Posterior vena cava (tissue), 2 donors: Measurements from ENCODE around the gene RBMXL3. TPM values are rescaled to one million over a fixed set of nuclear protein-coding genes. Genes with fewer than 3 reads are reported as not detected.

ENCODE experiments used
- DNase-seq: peaks from one replicate; pipeline ENCODE4 v3.0.0-alpha.2; 2020; ENCODE audit warnings: low spot score
- intact Hi-C, 2 donors: fragments of 100-400 bp; cut with DNase I; formaldehyde crosslinking; loops; one replicate each; pipeline versions ENCODE4 v1.14.1 to v1.14.2; 2022 to 2023
- total RNA-seq, 2 donors: library from RNA; stranded (reverse); fragmentation: NEBNext Ultra II Directional; extraction: Animal tissue kit (Norgen Biotek cat#: 25700); gene quantifications; one replicate each; pipeline ENCODE4 v1.2.1, GENCODE V29; 2021
- donor health status: DM: yes; HTN: yes; CAD: no.
- donor health status: DM: yes; HTN: yes; CAD: no.

The RBMXL3 gene
- total RNA-seq, 2 donors from 2014 or later, result not detected

- intact Hi-C loops, result no loop called here
- DNase-seq, result no peak
Observed at GRCh38 chrX:115232933-115233496, 43.8 kb downstream of the RBMXL3 start.

- no peak for DNase-seq
- intact Hi-C loops, result no loop called here
Observed at GRCh38 chrX:115233497-115234455, 44.6 kb downstream of the RBMXL3 start, which contains the start of gene LRCH2. LRCH2 (minus strand) TSS chrX:115234096; CDS start chrX:115234041, 55 bp downstream.

- intact Hi-C loops, result no loop called here
- DNase-seq, result no peak
Observed at GRCh38 chrX:115234461-115234860, 45.3 kb downstream of the RBMXL3 start.

GRCh38 chrX:115236560-115236959, 47.4 kb downstream of the RBMXL3 start:
- intact Hi-C loops, result no loop called here
- no peak for DNase-seq

- DNase-seq, result no peak
- intact Hi-C loops, result no loop called here
Observed at GRCh38 chrX:115237056-115237455, 47.8 kb downstream of the RBMXL3 start.

Other genes starting within 250 kb of the RBMXL3 start
- gene IL13RA2, start 171.8 kb upstream of the RBMXL3 start, total RNA-seq, result under 1 TPM in 1 of 2 donors, not detected in 1; 0.38 TPM
- gene LRCH2, start 44.7 kb downstream of the RBMXL3 start, total RNA-seq, result 1 to 10 TPM; 6.1 to 8.4 TPM
- gene LUZP4, start 100.3 kb downstream of the RBMXL3 start, total RNA-seq, result not detected